SH-SY5Y (cell line): ENCODE data around the gene SH2D7.

ENCODE experiments used
- GATA2 ChIP-seq: IDR thresholded peaks from 2 replicates; pipeline ENCODE4 v1.6.1; 2011; ENCODE audit warnings: mild to moderate bottlenecking, low read depth, low read length
- GATA3 ChIP-seq: IDR thresholded peaks from 2 replicates; pipeline ENCODE4 v1.6.1; 2011; ENCODE audit warnings: low read depth, mild to moderate bottlenecking, low read length, moderate library complexity

DNA sequence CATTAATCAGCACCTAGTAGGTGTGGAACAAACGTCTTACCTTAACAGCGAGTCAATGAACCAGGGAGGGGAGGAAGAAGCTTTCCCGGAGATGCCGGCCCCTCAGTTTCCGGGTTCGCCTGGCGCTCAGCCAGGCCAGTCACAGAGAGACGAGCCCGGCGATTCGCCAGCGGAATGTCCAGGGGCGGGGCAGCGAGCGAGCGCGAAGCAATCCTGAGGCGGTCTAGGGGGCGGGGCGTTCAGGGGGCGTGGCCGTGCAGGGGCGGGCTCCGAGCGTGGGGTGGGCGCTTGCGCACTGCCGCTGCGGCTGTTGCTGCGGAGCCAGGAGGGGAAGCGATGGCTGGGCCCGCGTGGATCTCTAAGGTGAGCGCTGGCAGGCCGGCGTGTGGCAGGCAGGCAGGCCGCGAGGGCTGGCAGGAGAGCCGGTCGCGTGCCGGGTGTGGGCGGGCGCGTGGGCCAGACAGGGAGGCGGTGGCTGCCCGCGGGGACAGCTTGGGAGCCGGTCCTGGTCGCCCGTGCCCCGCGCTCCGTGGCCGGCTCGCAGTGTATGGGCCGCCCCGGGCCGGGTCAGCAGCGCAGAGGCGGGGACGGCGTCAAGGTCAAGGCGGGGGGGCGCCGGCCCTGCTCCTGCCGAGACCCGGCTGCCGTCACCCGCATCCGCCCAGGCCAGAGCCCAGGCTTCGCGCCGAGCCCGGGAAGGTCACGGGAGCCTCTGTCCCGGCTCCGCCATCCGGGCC, 56.9 kb downstream of the SH2D7 start, which contains the start of gene IDH3A:
- TF ChIP-seq GATA3, result no peak
- TF ChIP-seq GATA2, result no peak
